ENCODE measurements around the gene ZNF398.

The ZNF398 gene

DNA sequence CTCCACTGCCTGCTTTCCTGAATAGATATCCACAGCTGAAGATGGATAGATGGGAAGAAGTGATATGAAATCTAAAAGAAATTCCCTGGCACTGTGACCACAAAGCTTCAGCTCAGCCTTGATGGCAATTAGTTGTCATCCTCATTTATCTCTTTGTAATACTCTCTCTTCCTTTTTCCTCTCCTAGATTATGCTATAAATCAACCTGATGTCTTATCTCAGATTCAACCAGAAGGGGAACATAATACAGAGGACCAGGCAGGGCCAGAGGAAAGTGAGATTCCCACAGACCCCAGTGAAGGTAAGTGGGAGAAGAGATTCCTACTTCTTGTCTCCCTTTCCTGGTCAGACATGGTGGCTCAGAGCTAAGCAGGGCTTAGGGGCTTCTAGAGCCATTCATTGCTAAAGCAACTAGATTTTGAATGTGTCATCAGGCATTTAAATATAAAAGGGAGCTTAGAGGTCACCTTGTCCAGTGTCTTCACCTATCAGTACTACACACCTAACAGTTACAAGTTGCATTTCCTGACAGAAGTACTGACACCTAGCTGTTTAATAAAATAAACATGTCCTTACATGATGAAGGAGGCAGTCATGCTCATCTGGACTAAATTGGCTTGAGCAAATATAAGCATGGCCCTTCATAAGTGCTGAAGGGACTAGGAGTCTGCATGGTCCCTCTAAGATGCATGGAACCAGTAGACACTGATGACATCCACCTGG lies 19.5 kb downstream of the ZNF398 start:
- no peak for FAIRE-seq
- TF ChIP-seq POLR2AphosphoS5 (IDR thresholded peaks at IDR 0.05; ENCODE audit: low read depth, low read length) (no peak), SPI1 (IDR thresholded peaks at IDR 0.05; ENCODE audit: low read depth, low read length) (no peak), PAX5 (IDR thresholded peaks at IDR 0.05; ENCODE audit: insufficient read depth, low read length, severe bottlenecking) (no peak), POLR2A (IDR thresholded peaks at IDR 0.05; ENCODE audit: low read depth, low read length) (no peak), TAF1 (IDR thresholded peaks at IDR 0.05; ENCODE audit: low read depth, low read length) (no peak), POU2F2 (IDR thresholded peaks at IDR 0.05; ENCODE audit: low read depth, low read length) (no peak)

DNA sequence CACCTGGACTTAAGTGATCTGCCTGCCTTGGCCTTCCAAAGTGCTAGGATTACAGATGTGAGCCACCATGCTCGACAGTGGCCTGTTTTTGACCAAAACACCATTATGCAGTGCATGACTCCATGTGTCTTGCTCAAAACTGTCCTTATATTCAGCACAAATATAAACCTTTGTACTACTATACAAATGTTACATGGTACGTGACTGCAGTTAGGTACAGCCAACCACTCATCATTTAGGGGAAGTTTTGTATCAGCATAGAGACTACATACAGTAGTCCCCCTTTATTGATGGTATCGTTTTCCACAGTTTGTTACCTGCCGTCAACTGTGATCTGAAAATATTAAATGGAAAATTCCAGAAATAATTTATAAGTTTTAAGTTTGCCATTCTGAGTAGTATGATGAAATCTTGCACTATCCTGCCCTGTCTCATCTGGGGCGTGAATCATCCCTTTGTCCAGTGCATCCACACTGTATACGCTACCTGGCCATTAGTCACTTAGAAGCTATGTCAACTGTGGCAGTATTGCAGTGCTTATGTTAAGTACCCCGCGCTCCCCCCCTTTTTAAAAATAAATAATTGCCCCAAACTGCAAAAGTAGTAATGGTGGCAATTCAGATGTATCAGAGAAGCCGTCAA lies 24.8 kb downstream of the ZNF398 start:
- FAIRE-seq = no peak

More for the DNA sequence above, 19.5 kb downstream of the ZNF398 start:
- no peak for DNase-seq (ENCODE audit: insufficient read length, low spot score)

DNA sequence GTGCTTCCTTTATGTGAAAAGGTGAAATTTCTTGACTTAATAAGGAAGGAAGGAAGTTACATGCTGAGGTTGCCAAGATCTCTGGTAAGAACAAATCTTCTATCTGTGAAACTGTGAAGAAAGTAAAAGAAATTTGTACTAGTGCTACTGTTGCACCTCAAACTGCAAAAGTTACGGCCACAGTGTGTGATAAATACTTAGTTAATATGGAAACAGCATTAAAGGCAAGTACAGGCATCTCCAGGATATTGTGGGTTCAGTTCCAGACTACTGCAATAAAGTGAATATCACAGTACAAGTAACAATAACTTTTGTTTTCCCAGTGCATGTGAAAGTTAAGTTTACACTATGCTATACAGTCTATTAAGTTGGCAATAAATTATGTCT lies 25.3 kb downstream of the ZNF398 start:
- FAIRE-seq (no peak), DNase-seq (ENCODE audit: insufficient read length, low spot score) (no peak)
- no peak for TF ChIP-seq SPI1 (IDR thresholded peaks at IDR 0.05; ENCODE audit: low read depth, low read length)
- no peak for TF ChIP-seq POLR2AphosphoS5 (IDR thresholded peaks at IDR 0.05; ENCODE audit: low read depth, low read length)
- no peak for TF ChIP-seq PAX5 (IDR thresholded peaks at IDR 0.05; ENCODE audit: insufficient read depth, low read length, severe bottlenecking)

More for the DNA sequence above, 24.8 kb downstream of the ZNF398 start:
- TF ChIP-seq TAF1 (IDR thresholded peaks at IDR 0.05; ENCODE audit: low read depth, low read length) (no peak), PAX5 (IDR thresholded peaks at IDR 0.05; ENCODE audit: insufficient read depth, low read length, severe bottlenecking) (no peak), SPI1 (IDR thresholded peaks at IDR 0.05; ENCODE audit: low read depth, low read length) (no peak), POLR2A (IDR thresholded peaks at IDR 0.05; ENCODE audit: low read depth, low read length) (no peak), POU2F2 (IDR thresholded peaks at IDR 0.05; ENCODE audit: low read depth, low read length) (no peak), POLR2AphosphoS5 (IDR thresholded peaks at IDR 0.05; ENCODE audit: low read depth, low read length) (no peak)
- no peak for DNase-seq (ENCODE audit: insufficient read length, low spot score)

DNA sequence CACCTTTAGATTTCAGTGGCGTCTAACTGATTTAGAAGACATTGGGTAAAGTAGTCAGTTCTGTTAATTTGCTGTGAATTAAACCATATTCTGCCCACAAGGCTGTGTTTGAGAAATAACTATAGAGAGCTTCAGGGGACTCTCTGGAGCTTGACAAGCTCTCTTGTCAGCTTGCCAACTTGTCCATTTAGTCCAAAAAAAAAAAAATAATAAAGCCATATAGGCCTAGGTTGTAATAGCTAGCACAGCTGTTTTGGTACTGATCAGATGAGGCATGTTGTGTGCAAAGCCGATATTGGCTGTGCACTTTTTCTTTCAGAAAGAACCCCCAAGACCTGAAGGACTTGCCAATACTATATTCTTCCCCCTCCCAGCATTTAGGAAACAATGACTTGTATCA lies 27.9 kb downstream of the ZNF398 start:
- FAIRE-seq = no peak
- no peak for DNase-seq (ENCODE audit: insufficient read length, low spot score)
- TF ChIP-seq POU2F2 (IDR thresholded peaks at IDR 0.05; ENCODE audit: low read depth, low read length) = no peak
- TF ChIP-seq PAX5 (IDR thresholded peaks at IDR 0.05; ENCODE audit: insufficient read depth, low read length, severe bottlenecking) = no peak
- TF ChIP-seq TAF1 (IDR thresholded peaks at IDR 0.05; ENCODE audit: low read depth, low read length) = no peak
- no peak for TF ChIP-seq POLR2AphosphoS5 (IDR thresholded peaks at IDR 0.05; ENCODE audit: low read depth, low read length)
- no peak for TF ChIP-seq POLR2A (IDR thresholded peaks at IDR 0.05; ENCODE audit: low read depth, low read length)
- TF ChIP-seq SPI1 (IDR thresholded peaks at IDR 0.05; ENCODE audit: low read depth, low read length) = no peak

DNA sequence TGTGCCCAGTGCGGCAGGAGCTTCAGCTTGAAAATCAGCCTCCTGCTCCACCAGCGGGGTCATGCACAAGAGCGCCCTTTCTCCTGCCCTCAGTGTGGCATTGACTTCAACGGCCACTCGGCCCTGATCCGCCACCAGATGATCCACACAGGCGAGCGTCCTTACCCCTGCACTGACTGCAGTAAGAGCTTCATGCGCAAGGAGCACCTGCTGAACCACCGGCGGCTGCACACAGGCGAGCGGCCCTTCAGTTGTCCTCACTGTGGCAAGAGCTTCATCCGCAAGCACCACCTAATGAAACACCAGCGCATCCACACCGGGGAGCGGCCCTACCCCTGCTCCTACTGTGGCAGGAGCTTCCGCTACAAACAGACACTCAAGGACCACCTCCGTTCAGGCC lies 32.0 kb downstream of the ZNF398 start:
- TF ChIP-seq POU2F2 (IDR thresholded peaks at IDR 0.05; ENCODE audit: low read depth, low read length) (no peak), POLR2A (IDR thresholded peaks at IDR 0.05; ENCODE audit: low read depth, low read length) (no peak), POLR2AphosphoS5 (IDR thresholded peaks at IDR 0.05; ENCODE audit: low read depth, low read length) (no peak), PAX5 (IDR thresholded peaks at IDR 0.05; ENCODE audit: insufficient read depth, low read length, severe bottlenecking) (no peak), SPI1 (IDR thresholded peaks at IDR 0.05; ENCODE audit: low read depth, low read length) (no peak)
- DNase-seq (ENCODE audit: insufficient read length, low spot score) = no peak
- FAIRE-seq = no peak

DNA sequence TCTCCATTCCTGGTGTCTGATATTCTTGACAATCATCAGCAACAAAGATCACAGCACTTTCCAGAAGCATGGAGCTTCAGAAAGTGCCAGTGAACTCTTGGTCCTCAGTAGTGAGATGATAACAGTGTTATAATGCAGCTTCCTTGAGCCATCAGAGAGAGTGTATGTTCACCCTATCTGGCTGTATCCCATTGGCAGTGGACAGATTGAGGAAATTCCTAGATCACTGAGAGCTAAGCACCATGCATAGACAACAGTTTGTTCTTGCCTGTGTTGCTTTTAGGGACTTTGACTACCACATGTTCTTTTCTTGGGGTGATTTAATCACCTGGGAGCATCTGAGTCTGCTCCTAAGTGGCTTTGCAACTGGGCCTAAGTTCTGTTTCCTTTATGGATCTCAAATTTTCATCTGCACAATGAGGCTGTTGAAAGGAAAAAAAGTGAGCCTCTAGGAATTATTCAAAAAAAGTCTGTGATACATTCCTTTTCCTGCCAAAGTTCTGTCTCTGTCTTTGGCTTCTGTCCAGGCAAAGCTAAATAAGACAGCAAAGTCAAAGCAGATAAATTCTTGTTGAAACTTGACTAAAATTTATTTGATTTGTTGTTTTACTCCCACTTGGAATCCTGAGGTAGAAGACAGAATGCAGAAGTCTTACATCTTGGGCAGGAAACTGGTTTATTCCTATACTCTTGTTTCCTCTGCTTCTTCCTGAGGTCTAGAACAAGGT lies 33.6 kb downstream of the ZNF398 start:
- no peak for TF ChIP-seq SPI1 (IDR thresholded peaks at IDR 0.05; ENCODE audit: low read depth, low read length)
- no peak for TF ChIP-seq POU2F2 (IDR thresholded peaks at IDR 0.05; ENCODE audit: low read depth, low read length)
- TF ChIP-seq POLR2AphosphoS5 (IDR thresholded peaks at IDR 0.05; ENCODE audit: low read depth, low read length) = no peak
- no peak for TF ChIP-seq PAX5 (IDR thresholded peaks at IDR 0.05; ENCODE audit: insufficient read depth, low read length, severe bottlenecking)
- TF ChIP-seq POLR2A (IDR thresholded peaks at IDR 0.05; ENCODE audit: low read depth, low read length) = no peak
- FAIRE-seq = no peak
- DNase-seq (ENCODE audit: insufficient read length, low spot score) = no peak

DNA sequence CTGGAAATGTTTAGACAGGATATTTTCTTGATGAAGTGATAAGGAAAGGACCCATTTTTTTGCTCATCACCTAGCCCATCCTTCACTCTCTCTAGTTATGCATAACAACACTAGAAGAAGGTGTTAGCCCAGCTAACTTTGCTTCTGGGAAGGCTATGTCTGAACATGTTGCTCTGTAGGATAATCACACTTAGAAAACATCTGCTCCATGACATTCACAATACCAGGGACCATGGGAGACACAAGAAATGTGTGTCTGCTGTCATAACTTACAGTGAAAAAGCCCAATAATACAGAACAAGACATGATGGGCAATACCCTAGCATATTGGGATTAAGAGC lies 34.2 kb downstream of the ZNF398 start:
- TF ChIP-seq POLR2AphosphoS5 (IDR thresholded peaks at IDR 0.05; ENCODE audit: low read depth, low read length) (no peak), POU2F2 (IDR thresholded peaks at IDR 0.05; ENCODE audit: low read depth, low read length) (no peak), SPI1 (IDR thresholded peaks at IDR 0.05; ENCODE audit: low read depth, low read length) (no peak), PAX5 (IDR thresholded peaks at IDR 0.05; ENCODE audit: insufficient read depth, low read length, severe bottlenecking) (no peak), POLR2A (IDR thresholded peaks at IDR 0.05; ENCODE audit: low read depth, low read length) (no peak), TAF1 (IDR thresholded peaks at IDR 0.05; ENCODE audit: low read depth, low read length) (no peak)
- DNase-seq (ENCODE audit: insufficient read length, low spot score) = no peak
- FAIRE-seq = no peak

DNA sequence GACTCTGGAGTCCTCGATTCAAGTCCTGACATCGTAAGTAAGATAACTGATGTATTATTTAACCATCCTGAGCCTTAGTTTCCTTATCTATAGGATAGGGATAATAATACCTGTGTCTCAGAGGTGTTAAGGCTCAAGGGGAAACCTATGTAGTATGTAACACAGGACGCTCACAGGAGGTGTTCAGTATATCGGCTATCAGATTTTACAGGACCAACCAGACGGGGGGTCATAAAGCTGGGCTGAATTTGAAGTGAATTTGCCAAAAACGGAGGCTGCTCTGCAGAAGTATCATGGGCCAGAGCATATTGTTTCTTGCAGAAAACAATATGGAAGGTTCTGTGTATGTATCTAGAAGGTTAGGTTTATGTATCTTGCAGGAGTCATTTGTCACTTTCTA lies 37.0 kb downstream of the ZNF398 start:
- TF ChIP-seq SPI1 (IDR thresholded peaks at IDR 0.05; ENCODE audit: low read depth, low read length) = no peak
- TF ChIP-seq POLR2AphosphoS5 (IDR thresholded peaks at IDR 0.05; ENCODE audit: low read depth, low read length) = no peak
- no peak for TF ChIP-seq POU2F2 (IDR thresholded peaks at IDR 0.05; ENCODE audit: low read depth, low read length)
- no peak for TF ChIP-seq POLR2A (IDR thresholded peaks at IDR 0.05; ENCODE audit: low read depth, low read length)
- TF ChIP-seq TAF1 (IDR thresholded peaks at IDR 0.05; ENCODE audit: low read depth, low read length) = no peak
- no peak for TF ChIP-seq PAX5 (IDR thresholded peaks at IDR 0.05; ENCODE audit: insufficient read depth, low read length, severe bottlenecking)
- DNase-seq (ENCODE audit: insufficient read length, low spot score) = no peak
- no peak for FAIRE-seq

DNA sequence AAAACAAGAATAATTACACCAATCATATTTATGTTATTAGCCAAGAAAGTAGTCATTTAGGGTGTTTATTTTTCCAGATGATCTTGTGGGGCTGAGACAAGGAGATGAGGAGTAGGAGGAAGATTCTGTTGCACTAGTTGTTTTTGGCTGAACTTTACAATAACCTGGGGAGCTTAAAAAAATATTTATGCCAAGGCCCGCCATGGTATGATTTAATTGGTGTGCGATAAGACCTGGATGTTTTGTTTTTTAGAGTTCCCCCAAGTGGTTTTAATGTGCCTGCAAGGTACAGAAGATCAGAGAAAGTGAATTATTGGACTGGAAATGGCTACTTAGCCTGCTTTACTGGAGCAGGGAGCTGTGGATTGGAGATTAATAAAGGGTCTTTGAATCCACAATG lies 41.0 kb downstream of the ZNF398 start:
- TF ChIP-seq POU2F2 (IDR thresholded peaks at IDR 0.05; ENCODE audit: low read depth, low read length) (no peak), POLR2AphosphoS5 (IDR thresholded peaks at IDR 0.05; ENCODE audit: low read depth, low read length) (no peak), SPI1 (IDR thresholded peaks at IDR 0.05; ENCODE audit: low read depth, low read length) (no peak), POLR2A (IDR thresholded peaks at IDR 0.05; ENCODE audit: low read depth, low read length) (no peak), TAF1 (IDR thresholded peaks at IDR 0.05; ENCODE audit: low read depth, low read length) (no peak), PAX5 (IDR thresholded peaks at IDR 0.05; ENCODE audit: insufficient read depth, low read length, severe bottlenecking) (no peak)
- DNase-seq (ENCODE audit: insufficient read length, low spot score) (no peak), FAIRE-seq (no peak)

Data from GM12891 (cell line).